Posterior cingulate gyrus (tissue), 11 donors: ENCODE results near the gene PRR18.
A peak's percentile ranks its signal among the peaks of the same experiment; 100 is the strongest.
"Not testable (repeated sequence)": the region's sequence is repeated elsewhere in the genome, so short reads cannot be mapped to it uniquely, and the experiment has no call there.

Experiments
- DNase-seq, 10 donors: peaks; one replicate each; pipeline versions ENCODE4 v3.0.0 to v3.0.0-alpha.2; 2020 to 2021; ENCODE audit warnings: mixed read lengths in 3 of 10
- intact Hi-C: fragments of 100-400 bp; cut with DNase I; formaldehyde crosslinking; loops from one replicate; pipeline ENCODE4 v1.15.1; 2023

Gene PRR18

DNA sequence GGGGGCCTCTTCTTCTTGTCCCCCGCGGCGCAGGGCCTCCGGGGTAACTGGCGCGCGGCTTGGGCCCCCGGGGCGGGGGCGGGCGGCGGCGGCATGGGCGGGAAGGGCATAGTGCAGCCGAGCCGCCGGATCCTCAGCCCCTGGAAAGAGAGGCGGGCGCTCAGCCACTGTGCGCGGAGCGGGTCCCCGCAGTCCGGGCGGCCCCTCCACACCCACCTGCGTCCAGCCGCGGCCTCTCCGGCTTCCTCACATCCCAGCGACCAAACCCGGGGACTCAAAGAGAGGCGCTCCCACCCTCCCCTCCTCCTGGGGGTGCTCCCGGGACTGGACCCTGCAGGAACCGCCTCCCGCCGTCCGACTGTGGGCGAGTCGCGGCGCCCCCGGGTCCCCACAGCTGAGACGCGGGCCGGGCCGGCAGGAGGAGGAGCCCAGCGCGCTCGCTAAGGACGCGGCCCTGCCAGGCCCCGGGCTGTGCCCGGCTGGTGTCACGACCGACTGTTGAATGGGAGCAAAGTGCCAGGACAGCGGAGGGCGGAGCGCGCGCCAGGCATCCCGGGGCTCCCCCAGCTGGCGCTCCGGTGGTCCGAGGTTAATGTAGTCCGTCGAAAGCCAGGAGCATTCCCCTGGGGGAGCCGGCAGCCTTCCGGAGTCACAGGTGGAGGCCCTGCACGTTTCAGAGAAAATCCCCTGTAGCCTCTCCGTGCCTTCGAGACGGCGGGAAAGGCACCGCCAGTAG, at the start of gene PRR18:
PRR18 (minus strand) TSS at position 360 of the 736 bp plus-strand sequence; CDS start at position 110, 250 bp downstream.
- DNase-seq, result peak; percentile 68 to 97 (median 78)
- intact Hi-C loops, result loop anchor here (2.0 kb wide), 3 partner anchors 31 to 93 kb away; partner anchors contain the start of gene MPC1

DNA sequence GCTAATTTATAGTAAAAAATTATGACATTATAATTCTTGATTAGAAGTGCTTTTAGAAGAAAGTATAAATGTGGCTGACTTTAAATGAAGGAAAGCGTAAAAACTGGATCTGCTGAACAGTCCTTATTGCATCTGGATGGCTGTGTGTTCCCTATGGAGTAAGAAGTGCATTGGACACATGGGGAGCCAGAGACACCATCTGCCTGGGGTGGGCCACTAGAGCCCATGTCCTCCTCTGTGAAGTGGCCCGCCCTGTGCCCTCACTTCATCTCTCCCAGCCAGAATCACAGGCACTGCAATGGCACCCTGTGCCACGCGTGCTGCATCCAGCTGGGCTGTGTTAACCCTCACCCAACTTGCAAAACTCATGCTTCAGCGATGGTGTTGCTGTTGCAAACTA, 47.4 kb upstream of the PRR18 start:
- no peak for DNase-seq
- intact Hi-C loops, result no loop called here

DNA sequence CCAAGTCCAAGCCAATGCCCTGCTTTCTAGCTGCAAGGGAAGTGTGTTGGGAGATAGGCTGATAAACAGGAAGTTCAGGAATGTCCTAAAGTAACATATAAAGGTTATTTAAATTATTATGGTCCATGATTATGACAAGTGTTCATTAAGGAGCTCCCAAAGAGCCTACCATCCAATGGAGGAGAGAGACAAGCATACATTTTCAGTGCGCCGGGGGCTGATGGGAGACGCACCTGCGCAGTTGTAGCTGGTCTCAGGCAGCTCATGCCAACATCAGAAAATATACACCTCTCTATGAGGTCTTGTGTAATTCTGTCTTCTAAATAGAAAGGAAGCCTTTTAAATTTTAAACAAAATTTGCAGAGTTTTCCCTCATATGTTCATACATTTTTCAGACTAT, 46.8 kb upstream of the PRR18 start:
- DNase-seq, result no peak
- intact Hi-C loops, result no loop called here

GRCh38 chr6:166354143-166354542, 46.0 kb upstream of the PRR18 start:
- intact Hi-C loops, result no loop called here
- DNase-seq, result peak in 1 of 10 donors; percentile 12

GRCh38 chr6:166353507-166353906, 45.3 kb upstream of the PRR18 start:
- intact Hi-C loops, result no loop called here
- no peak for DNase-seq

- intact Hi-C loops, result no loop called here
- DNase-seq, result no peak
Measured at GRCh38 chr6:166352923-166353322, 44.7 kb upstream of the PRR18 start.

- DNase-seq, result no peak
- intact Hi-C loops, result no loop called here
Measured at GRCh38 chr6:166351715-166352285, 43.6 kb upstream of the PRR18 start.

DNA sequence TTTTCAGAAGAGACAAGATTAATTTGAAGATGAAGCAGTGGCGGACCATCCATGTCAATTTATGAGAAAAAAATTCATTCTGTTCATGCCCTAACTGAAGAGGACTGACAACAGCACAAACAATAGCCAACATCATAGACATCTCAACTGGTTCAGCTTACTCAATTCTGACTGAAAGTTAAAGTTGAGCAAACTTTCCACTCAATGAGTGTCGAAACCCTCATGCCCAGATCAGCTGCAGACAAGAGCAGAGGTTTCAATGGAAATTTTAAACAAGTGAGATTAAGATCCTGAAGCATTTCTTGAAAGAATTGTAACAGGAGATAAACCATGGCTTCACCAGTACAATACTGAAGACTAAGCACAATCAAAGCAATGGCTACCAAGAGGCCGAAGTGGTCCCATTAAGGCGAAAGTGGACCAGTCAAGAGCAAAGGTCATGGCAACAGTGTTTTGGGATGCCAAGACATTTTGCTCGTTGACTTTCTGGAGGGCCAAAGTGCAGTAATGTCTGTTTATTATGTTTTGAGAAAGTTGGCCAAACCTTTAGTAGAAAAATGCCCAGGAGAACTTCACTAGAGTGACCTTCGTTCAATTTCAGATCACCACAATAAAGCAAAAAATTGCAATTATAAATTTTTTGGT, 40.2 kb upstream of the PRR18 start:
- no peak for DNase-seq
- intact Hi-C loops, result no loop called here

- intact Hi-C loops, result no loop called here
- DNase-seq, result no peak
Measured at GRCh38 chr6:166346965-166347364, 38.8 kb upstream of the PRR18 start.

DNA sequence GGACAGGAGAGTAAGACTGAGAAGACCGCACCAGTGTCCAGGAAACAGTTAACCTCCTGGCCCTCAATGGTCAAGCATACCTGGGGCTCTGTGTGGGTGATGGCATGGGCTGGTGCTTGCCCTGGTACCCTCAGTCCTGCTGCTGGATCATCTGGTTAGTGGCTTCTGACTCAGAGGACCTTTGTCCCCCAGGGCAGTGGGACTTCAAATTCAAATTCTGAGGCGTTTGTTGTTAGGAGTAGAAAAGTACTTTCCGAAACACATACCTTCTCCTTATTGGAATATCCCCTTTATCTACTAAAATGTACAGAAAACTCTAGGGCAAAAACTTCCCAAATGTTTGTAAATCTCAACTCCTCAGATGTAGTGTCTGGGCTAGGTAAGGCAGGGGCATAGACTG, 38.3 kb upstream of the PRR18 start:
- intact Hi-C loops, result no loop called here

GRCh38 chr6:166345672-166346071, 37.5 kb upstream of the PRR18 start:
- not testable (repeated sequence) for DNase-seq

More for the DNA sequence above, 38.3 kb upstream of the PRR18 start:
- no peak for DNase-seq

DNA sequence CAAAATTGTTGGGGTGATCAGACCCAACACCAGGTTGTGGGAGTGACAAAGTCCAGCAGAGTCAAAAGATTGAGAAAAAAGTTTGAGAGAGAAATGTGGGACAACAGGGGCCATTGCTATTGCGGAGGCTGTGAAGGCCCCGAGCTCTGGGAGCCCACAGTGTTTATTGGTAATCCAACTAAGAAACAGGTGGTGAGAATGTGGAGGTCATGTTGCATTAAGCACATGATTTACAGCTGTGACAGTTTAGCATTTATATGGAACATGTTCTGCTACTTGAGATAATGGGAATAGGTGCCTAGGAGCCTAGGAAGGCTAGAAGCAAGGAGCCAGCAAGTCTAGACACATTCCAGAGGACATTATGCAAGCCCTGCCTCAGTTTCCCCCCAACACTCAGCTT, 36.7 kb upstream of the PRR18 start:
- DNase-seq, intact Hi-C loops: not testable (repeated sequence)

More at GRCh38 chr6:166345672-166346071, 37.5 kb upstream of the PRR18 start:
- intact Hi-C loops, result not testable (repeated sequence)

GRCh38 chr6:166344240-166344639, 36.0 kb upstream of the PRR18 start:
- intact Hi-C loops, result no loop called here

DNA sequence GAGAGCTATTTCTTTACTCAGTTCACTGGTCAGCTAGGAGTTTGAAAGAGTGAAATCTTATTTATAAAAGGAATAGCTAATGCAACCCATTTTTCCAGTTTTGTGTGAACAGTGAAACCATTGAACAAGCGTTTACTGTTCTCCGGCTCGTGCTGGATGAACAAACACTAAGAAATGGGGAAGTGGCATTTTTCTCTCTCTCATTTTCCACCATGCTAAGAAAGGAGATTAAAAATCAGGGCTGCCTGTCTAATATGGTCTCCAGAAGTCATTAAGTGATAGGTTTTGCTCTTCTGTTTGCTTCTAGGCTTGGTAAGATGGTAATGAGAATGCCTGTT, 34.9 kb upstream of the PRR18 start:
- intact Hi-C loops, result no loop called here
- no peak for DNase-seq

More at GRCh38 chr6:166344240-166344639, 36.0 kb upstream of the PRR18 start:
- no peak for DNase-seq

DNA sequence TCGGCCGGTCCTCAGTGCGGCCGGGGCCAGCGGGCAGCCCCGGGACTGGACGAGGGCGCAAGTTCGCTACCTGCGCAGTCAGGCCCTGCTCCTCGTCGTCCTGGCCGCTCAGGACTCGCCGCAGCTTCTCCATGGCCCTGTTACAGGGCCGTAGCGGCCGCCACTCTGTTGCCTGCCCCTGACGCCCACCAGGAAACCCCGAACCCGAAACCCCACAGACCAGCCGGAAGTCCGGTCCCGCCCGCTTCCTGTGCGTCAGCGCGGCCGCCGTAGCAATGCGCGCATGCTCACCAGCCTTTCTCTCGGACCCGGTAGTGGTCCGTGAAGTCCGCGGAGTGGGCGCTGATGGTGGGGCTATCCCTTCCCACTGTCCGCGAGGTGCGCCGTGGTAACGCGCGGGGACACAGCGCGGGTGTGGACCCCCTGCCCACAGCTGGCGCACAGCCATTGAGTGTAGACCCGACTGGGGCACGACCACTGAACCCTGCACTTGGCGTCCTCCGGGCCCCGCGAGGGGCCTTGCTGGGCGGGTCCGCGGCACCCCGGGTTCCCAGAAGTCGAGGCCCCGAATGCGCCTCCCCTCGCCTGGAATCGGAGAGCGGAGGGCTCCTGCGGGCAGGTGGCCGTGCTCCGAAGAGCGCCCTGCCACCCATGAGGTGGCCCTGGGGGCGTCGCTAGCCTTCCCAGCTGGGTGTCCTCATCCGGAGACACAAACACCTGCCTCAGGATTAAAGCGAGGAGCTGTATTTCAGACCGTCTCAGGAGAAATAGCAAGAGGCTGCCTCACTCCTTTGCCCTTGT, 34.4 kb upstream of the PRR18 start, which contains the start of gene SFT2D1:
SFT2D1 (minus strand) TSS at position 197 of the 801 bp plus-strand sequence; CDS start at position 133, 64 bp downstream.
- intact Hi-C loops, result no loop called here

GRCh38 chr6:166341977-166342348, 33.8 kb upstream of the PRR18 start:
- intact Hi-C loops, result no loop called here
- DNase-seq, result no peak

More for the DNA sequence above, 34.4 kb upstream of the PRR18 start, which contains the start of gene SFT2D1:
- DNase-seq, result peak; percentile 78 to 97 (median 84)

DNA sequence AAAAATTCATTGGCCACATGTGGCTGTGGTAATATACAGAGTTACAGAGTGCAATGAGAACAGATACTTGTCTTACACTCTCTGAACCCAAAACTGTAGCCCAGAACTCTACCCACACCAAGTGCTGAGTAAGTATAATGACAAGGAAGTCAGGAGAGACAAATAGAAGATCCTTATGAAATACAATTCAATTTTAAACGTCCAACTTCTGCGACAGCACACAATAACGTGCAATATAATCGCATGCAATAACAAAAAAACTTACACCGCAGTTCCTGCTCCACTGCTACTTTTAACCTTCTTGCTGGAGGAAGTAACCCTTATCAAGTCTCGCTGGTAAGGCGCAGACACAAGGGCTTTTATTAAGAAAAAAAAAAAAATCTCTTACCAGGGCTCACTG, 33.3 kb upstream of the PRR18 start:
- intact Hi-C loops, result no loop called here
- DNase-seq, result no peak

- DNase-seq, result no peak
- intact Hi-C loops, result no loop called here
Measured at GRCh38 chr6:166338854-166339253, 30.7 kb upstream of the PRR18 start.

DNA sequence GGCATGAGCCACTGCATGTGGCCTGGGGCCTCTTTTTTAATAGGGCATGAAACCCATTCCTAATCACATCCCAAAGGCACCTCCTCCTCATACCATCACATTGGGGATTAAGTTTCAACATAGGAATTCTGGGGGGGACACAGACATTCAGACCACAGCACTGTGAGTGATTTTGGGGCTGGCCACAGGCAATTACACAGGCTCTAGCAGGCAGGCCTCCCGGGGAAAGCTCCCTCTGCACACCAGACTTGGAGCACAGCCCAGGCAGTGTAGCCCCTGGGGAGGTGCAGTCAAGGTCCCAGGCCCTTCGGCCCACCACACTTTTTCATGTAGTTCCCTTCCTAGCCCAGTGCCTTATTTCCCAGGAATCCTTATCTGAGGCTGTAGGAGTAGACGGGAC, 28.7 kb upstream of the PRR18 start:
- no peak for DNase-seq
- intact Hi-C loops, result no loop called here

DNA sequence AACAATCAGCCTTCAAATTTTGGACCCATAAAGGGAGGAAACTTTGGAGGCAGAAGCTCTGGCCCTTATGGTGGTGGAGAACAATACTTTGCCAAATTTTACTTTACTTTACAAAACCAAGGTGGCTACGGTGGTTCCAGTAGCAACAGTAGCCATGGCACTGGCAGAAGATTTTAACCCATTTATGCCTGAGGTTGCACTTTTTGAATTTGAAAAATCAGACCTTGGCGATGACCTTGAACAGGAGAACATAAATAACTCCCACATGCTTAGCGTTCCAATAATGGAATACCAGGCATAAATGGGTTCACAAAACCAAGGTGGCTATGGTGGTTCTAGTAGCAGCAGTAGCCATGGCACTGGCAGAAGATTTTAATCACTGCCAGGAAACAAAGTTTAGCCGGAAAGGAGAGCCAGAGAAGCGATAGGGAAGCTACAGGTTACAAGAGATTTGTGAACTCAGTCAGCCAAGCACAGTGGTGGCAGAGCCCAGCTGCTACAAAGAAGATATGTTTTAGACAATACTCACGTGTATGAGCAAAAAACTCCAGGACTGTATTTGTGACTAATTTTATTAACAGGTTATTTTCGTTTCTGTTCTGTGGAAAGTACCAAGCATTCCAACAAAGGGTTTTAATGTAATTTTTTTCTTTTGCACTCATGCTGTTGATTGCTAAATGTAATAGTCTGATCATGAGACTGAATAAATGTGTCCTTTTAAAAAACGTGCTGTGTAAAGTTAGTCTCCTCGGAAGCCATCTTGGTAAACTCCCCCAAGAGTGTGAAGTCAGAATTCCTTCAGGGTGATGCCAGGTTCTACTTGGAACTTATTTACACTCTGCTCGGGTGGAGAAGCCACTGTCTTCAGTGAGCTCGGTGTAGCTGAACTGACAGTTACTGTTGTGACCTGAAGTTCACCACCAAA, 27.4 kb upstream of the PRR18 start:
- intact Hi-C loops, result no loop called here

More for the DNA sequence above, 27.4 kb upstream of the PRR18 start:
- DNase-seq, result no peak
